Esophagus muscularis mucosa (tissue), 4 donors: ENCODE results near the gene DDX17. TPM values are rescaled to one million over a fixed set of nuclear protein-coding genes. Genes with fewer than 3 reads are reported as not detected.

ENCODE experiments used
- DNase-seq: peaks from one replicate; pipeline ENCODE4 v3.0.0-alpha.2; 2017; ENCODE audit errors: extremely low spot score
- H3K27ac ChIP-seq, 4 donors: fragments of 200-600 bp; sonication (generic); replicated peaks in 1 of 4; 1 replicate in 3 of 4; 2 replicates in 1 of 4; pipeline ENCODE4 v1.5.1; 2016 to 2019; ENCODE audit warnings: mild to moderate bottlenecking in 1 of 4
- H3K27me3 ChIP-seq, 4 donors: fragments of 200-600 bp; sonication (generic); one replicate each; pipeline versions ENCODE4 v1.5.1 to v1.6.0; 2016 to 2019
- H3K36me3 ChIP-seq, 4 donors: fragments of 200-600 bp; sonication (generic); one replicate each; pipeline ENCODE4 v1.5.1; 2016 to 2019
- H3K4me1 ChIP-seq, 4 donors: fragments of 200-600 bp; sonication (generic); one replicate each; pipeline ENCODE4 v1.5.1; 2016 to 2019
- H3K4me3 ChIP-seq, 4 donors: fragments of 200-600 bp; sonication (generic); 1 replicate in 2 of 4; 2 replicates in 2 of 4; pipeline ENCODE4 v1.5.1; 2016 to 2019; ENCODE audit warnings: mild to moderate bottlenecking in 4 of 4, moderate library complexity in 1 of 4
- H3K9me3 ChIP-seq, 4 donors: fragments of 200-600 bp; sonication (generic); 1 replicate in 3 of 4; 2 replicates in 1 of 4; pipeline ENCODE4 v1.5.1; 2016 to 2019
- EP300 ChIP-seq: sonication (generic); formaldehyde crosslinking; IDR thresholded peaks from one replicate; pipeline ENCODE4 v1.6.1; 2017; ENCODE audit warnings: antibody characterized with exemption
- POLR2A ChIP-seq: fragments of 450-650 bp; IDR thresholded peaks from one replicate; pipeline ENCODE4 v1.6.1; 2017; ENCODE audit warnings: antibody characterized with exemption, moderate library complexity, mild to moderate bottlenecking, low read depth
- POLR2AphosphoS5 ChIP-seq, 2 donors: sonication (generic); formaldehyde crosslinking; IDR thresholded peaks; one replicate each; pipeline ENCODE4 v1.6.1; 2017; ENCODE audit warnings: antibody characterized with exemption in 2 of 2
- WGBS: methylation state at CpG from one replicate; pipeline ENCODE4 v1.1.5; 2018; 5-methylcytosine and 5-hydroxymethylcytosine counted together
- intact Hi-C: fragments of 100-400 bp; cut with DNase I; formaldehyde crosslinking; loops from one replicate; pipeline ENCODE4 v1.15.1; 2023
- total RNA-seq, 4 donors: library from RNA; depleted of rRNA; stranded (reverse); fragments of >200 nt; gene quantifications; one replicate each; pipeline versions ENCODE4 v1.1.0 to v1.2.1, GENCODE V29; 2016
- TF ChIP-seq, protein P1 (sequence below), 3 experiments: fragments of 200-600 bp in 2 of 3; fragments of 450-650 bp in 1 of 3; sonication (generic) in 2 of 3; IDR thresholded peaks; one replicate each; pipeline ENCODE4 v1.5.1; 2017 to 2019; ENCODE audit warnings: antibody characterized with exemption in 3 of 3, mild to moderate bottlenecking in 2 of 3, moderate library complexity in 1 of 3

The DDX17 gene
- total RNA-seq, 4 donors from 2014 or later, result 327 to 1,333 (median 592) TPM

DNA sequence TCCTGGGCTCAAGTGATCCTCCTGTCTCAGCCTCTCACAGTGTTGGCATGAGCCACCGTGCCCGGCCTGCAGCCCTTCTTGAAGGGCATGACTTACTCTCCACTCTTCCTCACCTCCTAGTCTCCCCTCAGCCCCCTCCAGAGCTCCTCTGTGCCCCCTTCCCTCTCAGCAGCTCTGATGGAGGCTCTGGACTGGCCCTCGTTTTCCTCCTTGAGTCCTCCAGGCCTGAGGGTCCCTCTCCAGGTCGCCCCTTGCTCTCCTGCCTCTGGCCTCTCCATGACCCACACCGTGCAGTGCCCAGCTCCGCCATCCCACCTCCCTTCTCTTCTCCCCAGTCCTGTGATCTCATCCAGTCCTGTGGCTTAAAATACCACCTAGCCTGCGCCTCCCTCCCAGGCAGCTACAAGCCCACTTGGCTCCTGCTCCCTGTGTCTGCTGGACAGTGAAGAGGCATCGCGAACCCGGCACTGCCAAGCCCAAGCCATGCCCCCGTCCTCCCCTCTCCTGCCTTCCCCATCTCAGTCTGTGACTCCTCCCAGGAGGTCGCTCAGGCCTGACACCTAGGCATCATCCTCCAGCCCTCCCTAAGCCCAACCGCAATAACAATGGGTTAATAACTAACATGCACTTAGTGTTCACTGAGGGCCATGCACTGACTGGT lies 63.0 kb downstream of the DDX17 start:
- no peak for DNase-seq
- Histone ChIP-seq H3K36me3 (no peaks in the 10 kb centered on the region), H3K9me3 (no peaks in the 10 kb centered on the region), H3K27me3 (peaks cover 0 to 55% (median 2%) of the 10 kb centered on the region in 4 donors), H3K27ac (no peak overlapping the region), H3K4me1 (peaks cover 0 to 8% (median 0%) of the 10 kb centered on the region in 4 donors), H3K4me3 (no peak overlapping the region)
- WGBS, result 77% methylated on average over 13 of the region's 13 CpGs
- TF ChIP-seq POLR2AphosphoS5 (IDR thresholded peaks at IDR 0.05) (no peak), EP300 (no peak), POLR2A (no peak)
- TF ChIP-seq, protein P1, sequence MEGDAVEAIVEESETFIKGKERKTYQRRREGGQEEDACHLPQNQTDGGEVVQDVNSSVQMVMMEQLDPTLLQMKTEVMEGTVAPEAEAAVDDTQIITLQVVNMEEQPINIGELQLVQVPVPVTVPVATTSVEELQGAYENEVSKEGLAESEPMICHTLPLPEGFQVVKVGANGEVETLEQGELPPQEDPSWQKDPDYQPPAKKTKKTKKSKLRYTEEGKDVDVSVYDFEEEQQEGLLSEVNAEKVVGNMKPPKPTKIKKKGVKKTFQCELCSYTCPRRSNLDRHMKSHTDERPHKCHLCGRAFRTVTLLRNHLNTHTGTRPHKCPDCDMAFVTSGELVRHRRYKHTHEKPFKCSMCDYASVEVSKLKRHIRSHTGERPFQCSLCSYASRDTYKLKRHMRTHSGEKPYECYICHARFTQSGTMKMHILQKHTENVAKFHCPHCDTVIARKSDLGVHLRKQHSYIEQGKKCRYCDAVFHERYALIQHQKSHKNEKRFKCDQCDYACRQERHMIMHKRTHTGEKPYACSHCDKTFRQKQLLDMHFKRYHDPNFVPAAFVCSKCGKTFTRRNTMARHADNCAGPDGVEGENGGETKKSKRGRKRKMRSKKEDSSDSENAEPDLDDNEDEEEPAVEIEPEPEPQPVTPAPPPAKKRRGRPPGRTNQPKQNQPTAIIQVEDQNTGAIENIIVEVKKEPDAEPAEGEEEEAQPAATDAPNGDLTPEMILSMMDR (IDR thresholded peaks at IDR 0.05), result no peak
- intact Hi-C loops, result no loop called here

DNA sequence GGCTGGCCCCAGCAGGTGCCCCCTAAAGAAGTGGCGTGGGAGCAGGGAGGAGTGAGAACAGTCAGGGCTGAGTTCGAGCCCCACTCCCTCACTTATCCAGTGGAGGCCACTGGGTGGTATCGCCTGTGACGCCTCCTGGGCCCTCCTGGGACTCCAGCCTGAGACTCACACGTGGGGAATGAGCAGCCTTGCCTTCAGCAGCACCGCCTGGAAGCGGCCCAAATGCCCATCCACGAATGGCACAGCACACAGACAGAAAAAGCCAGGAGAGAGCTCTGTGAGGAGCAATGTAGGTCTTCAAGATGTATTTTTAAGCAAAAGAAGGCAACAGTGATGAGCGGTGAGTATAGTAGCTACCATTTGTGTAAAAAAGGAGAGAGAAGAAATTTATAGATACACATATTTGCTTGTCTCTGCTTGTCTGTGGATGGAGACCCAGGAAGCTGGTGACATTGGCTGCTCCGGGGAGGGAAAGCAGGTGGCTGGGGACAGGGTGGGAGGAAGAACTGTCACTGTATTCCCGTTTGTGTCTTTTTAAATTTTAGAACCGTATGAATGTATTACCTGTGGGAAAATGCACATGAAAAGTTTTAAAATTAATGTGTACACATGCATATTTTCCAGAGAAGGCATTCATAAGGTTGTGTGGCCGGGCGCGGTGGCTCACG lies 64.4 kb downstream of the DDX17 start:
- 74% methylated on average over 14 of the region's 16 CpGs for WGBS
- intact Hi-C loops, result no loop called here
- DNase-seq, result no peak
- Histone ChIP-seq H3K4me1 (peaks cover 0 to 8% (median 0%) of the 10 kb centered on the region in 4 donors), H3K4me3 (no peak overlapping the region), H3K27me3 (peaks cover 0 to 55% (median 2%) of the 10 kb centered on the region in 4 donors), H3K27ac (no peak overlapping the region), H3K9me3 (no peaks in the 10 kb centered on the region), H3K36me3 (no peaks in the 10 kb centered on the region)
- no peak for TF ChIP-seq POLR2AphosphoS5 (IDR thresholded peaks at IDR 0.05)
- TF ChIP-seq, protein P1 (IDR thresholded peaks at IDR 0.05), result no peak
- no peak for TF ChIP-seq POLR2A
- TF ChIP-seq EP300, result no peak

DNA sequence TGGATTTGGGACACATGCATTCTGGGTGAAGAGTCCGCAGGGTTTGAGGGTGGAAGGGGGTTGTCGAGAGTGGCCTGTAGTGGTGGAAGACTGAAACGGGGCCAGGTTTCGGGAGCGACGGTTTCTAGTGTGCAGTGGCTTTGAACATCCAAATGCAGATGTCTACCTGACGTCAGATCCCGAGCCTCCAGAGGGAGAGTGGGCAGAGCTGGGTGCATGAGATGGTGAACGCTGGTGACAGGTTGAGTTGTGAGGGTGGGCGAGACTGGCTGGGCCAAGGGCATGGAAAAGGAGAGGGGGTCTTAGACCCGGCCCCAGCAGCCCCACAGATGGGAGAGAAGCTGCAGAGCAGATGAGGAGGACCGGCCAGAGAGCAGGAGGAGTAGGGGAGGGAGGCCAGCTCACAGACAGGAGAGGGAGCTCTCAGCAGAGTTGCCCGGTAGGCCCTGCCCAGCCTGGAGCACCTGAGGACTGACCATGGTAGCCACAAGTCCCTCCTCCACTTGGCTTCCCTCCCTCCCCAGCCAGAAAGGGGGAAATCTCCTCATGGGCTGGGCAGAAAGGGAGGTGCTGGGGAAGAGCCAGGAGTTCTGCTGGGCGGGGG lies 65.3 kb downstream of the DDX17 start:
- Histone ChIP-seq H3K9me3 (no peaks in the 10 kb centered on the region), H3K36me3 (no peaks in the 10 kb centered on the region), H3K27me3 (peaks cover 0 to 52% (median 0%) of the 10 kb centered on the region in 4 donors), H3K4me1 (peaks cover 0 to 12% (median 0%) of the 10 kb centered on the region in 4 donors), H3K4me3 (no peak overlapping the region), H3K27ac (no peak overlapping the region)
- DNase-seq, result no peak
- WGBS, result 83% methylated on average over 14 of the region's 14 CpGs
- TF ChIP-seq, protein P1 (IDR thresholded peaks at IDR 0.05), result no peak
- TF ChIP-seq POLR2A (no peak), POLR2AphosphoS5 (IDR thresholded peaks at IDR 0.05) (no peak), EP300 (no peak)
- intact Hi-C loops, result no loop called here

DNA sequence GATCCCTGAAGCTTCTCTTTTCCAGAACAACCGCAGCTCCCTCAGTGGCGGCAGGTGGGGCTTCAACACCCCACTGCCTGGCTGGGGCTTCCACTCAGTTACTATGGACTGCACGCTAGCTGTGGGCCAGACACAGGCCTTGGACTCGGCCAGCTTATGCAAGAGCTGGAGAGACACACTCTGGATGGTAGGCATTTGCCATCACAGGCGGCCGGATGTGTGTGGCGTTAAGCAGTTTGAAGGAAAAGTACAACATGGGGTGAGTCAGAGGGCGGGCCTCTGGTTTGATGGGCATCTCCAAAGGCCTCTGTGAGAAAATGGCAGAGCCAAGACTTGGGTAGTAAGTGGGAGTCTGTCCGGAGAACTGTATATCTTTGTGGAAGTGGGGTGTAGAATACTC lies 68.7 kb downstream of the DDX17 start:
- H3K36me3 ChIP-seq, result no peaks in the 10 kb centered on the region
- no peak for DNase-seq
- H3K9me3 ChIP-seq, result no peaks in the 10 kb centered on the region
- no peak overlapping the region for H3K27ac ChIP-seq
- peaks cover 0 to 40% (median 0%) of the 10 kb centered on the region in 4 donors for H3K27me3 ChIP-seq
- intact Hi-C loops, result no loop called here
- TF ChIP-seq EP300 (no peak), POLR2AphosphoS5 (IDR thresholded peaks at IDR 0.05) (no peak), POLR2A (no peak)
- TF ChIP-seq, protein P1 (IDR thresholded peaks at IDR 0.05), result no peak
- no peak overlapping the region for H3K4me3 ChIP-seq
- peaks cover 0 to 3% (median 0%) of the 10 kb centered on the region in 4 donors for H3K4me1 ChIP-seq
- 94% methylated on average over 9 of the region's 9 CpGs for WGBS
